NCI-H2196 (cell line): ENCODE data around the gene TBCE.
"Not testable (repeated sequence)": the region's sequence is repeated elsewhere in the genome, so short reads cannot be mapped to it uniquely, and the experiment has no call there.

ENCODE experiments used
- DNase-seq: peaks from one replicate; lab custom pipeline; 2025; ENCODE audit not compliant: unreplicated experiment; lab: John Stamatoyannopoulos, UW

The TBCE gene

GRCh38 chr1:235351441-235351840, 15.8 kb upstream of the TBCE start:
- no peak for DNase-seq

- DNase-seq, result no peak
These were observed 15.3 kb upstream of the TBCE start for GRCh38 chr1:235351898-235352297.

GRCh38 chr1:235357485-235358373, 9.5 kb upstream of the TBCE start:
- DNase-seq, result no peak

GRCh38 chr1:235358899-235359298, 8.3 kb upstream of the TBCE start:
- no peak for DNase-seq

GRCh38 chr1:235364189-235364588, 3.0 kb upstream of the TBCE start:
- not testable (repeated sequence) for DNase-seq

- no peak for DNase-seq
These were observed 941 bp upstream of the TBCE start for GRCh38 chr1:235366286-235366685.

- DNase-seq, result no peak
These were observed 1.2 kb downstream of the TBCE start for GRCh38 chr1:235368428-235368827.

- DNase-seq, result no peak
These were observed 2.6 kb downstream of the TBCE start for GRCh38 chr1:235369802-235370201.

- DNase-seq, result no peak
These were observed 8.8 kb downstream of the TBCE start for GRCh38 chr1:235375919-235376605.

GRCh38 chr1:235378134-235378735, 11.0 kb downstream of the TBCE start:
- not testable (repeated sequence) for DNase-seq

GRCh38 chr1:235381955-235382739, 14.9 kb downstream of the TBCE start:
- not testable (repeated sequence) for DNase-seq

GRCh38 chr1:235385633-235386032, 18.4 kb downstream of the TBCE start:
- not testable (repeated sequence) for DNase-seq

- no peak for DNase-seq
These were observed 24.6 kb downstream of the TBCE start for GRCh38 chr1:235391874-235392273.

- no peak for DNase-seq
These were observed 30.5 kb downstream of the TBCE start for GRCh38 chr1:235397733-235398132.

GRCh38 chr1:235399661-235400060, 32.4 kb downstream of the TBCE start:
- no peak for DNase-seq

GRCh38 chr1:235401251-235401650, 34.0 kb downstream of the TBCE start:
- no peak for DNase-seq

- no peak for DNase-seq
These were observed 35.4 kb downstream of the TBCE start for GRCh38 chr1:235402457-235403200.

GRCh38 chr1:235403593-235403992, 36.4 kb downstream of the TBCE start:
- no peak for DNase-seq

- no peak for DNase-seq
These were observed 37.0 kb downstream of the TBCE start for GRCh38 chr1:235404190-235404589.

- DNase-seq, result no peak
These were observed 40.2 kb downstream of the TBCE start for GRCh38 chr1:235407419-235407818.
